GM10847 (cell line): ENCODE data around the gene MRPS18A.

Experiments
- POLR2A ChIP-seq: IDR thresholded peaks from 2 replicates; pipeline ENCODE4 v1.6.1; 2011; ENCODE audit not compliant: insufficient read length; ENCODE audit errors: extremely low read depth

MRPS18A gene

GRCh38 chr6:43707767-43708166 is 20.2 kb upstream of the MRPS18A start:
- TF ChIP-seq POLR2A: no peak

GRCh38 chr6:43707269-43707668 is 19.7 kb upstream of the MRPS18A start:
- TF ChIP-seq POLR2A: no peak

- TF ChIP-seq POLR2A: no peak
These were observed 19.2 kb upstream of the MRPS18A start for GRCh38 chr6:43706788-43707187.

DNA sequence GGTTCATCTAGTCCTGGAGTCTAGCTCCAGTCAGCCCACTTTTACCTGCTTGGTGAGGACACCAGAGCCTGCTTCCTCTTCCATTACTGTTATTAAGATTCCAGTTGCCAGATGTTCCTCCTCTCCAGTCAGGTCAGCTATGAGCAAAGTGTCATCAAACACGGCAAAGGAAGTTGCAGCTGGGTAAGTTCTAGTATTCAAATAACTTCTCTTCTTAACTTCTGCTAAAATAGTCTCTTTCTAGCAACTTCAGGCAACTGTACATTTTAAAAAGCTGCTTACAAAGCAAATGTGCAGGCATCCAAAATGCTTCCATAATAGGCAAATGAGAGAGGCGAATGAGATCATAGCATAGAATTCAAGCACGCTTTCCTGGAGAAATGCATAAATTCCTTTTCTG is 18.4 kb upstream of the MRPS18A start:
- no peak for TF ChIP-seq POLR2A

- TF ChIP-seq POLR2A: no peak
These were observed 16.2 kb upstream of the MRPS18A start for GRCh38 chr6:43703512-43704429.

- no peak for TF ChIP-seq POLR2A
These were observed 15.2 kb upstream of the MRPS18A start for GRCh38 chr6:43702534-43703440.

DNA sequence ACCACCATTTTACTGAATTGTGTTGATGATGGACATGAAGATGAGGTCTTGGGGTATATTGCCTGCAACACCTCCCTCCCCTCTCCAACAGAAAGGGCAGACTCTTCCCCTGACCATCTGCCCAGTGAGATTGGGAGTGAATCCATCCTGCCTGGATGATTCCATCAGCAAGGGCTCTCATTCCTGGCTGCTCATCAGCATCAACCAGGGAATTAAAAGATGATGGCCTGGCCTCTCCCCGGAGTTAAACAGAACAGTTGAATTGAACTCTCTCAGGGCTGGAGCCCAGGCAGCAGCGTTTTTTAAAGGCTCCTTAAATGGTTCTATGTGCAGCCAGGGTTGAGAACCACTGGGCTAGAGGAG is 14.6 kb upstream of the MRPS18A start:
- no peak for TF ChIP-seq POLR2A

GRCh38 chr6:43699564-43700186 is 12.1 kb upstream of the MRPS18A start:
- TF ChIP-seq POLR2A: no peak

- no peak for TF ChIP-seq POLR2A
These were observed 11.2 kb upstream of the MRPS18A start for GRCh38 chr6:43698584-43699349.

DNA sequence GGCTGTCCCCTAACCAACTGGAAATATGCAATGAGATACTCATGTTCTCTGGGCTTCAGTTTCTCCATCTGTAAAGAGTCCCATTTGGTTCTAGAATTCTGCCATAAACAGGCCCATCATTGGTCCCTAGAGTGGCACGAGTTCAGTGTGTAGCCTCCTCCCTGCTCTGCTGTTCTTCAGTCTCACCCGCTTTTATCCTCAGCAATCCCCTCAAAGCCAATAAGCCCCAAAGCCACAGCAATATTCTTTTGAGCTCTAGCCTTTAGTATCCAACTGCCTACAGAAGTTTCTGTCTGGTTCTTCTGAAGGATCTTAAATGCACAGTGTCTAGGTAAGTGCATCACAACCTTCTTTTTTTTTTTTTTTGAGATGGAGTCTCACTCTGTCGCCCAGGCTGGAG is 9.8 kb upstream of the MRPS18A start:
- no peak for TF ChIP-seq POLR2A

DNA sequence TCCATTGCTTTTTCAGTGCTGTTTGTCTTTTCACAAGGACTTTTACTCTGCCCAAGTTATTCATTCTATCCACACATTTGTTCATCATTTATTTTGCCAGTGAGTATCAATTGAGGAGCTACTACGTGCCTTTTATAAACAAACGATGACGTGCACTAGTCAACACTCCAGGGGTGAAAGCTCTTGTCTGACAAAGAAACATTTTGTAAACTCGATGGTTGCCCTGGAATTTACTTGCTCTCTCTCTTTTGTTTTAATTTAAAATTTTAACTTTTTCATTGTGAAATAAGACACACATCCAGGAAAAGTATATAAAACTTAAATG is 8.3 kb upstream of the MRPS18A start:
- no peak for TF ChIP-seq POLR2A

DNA sequence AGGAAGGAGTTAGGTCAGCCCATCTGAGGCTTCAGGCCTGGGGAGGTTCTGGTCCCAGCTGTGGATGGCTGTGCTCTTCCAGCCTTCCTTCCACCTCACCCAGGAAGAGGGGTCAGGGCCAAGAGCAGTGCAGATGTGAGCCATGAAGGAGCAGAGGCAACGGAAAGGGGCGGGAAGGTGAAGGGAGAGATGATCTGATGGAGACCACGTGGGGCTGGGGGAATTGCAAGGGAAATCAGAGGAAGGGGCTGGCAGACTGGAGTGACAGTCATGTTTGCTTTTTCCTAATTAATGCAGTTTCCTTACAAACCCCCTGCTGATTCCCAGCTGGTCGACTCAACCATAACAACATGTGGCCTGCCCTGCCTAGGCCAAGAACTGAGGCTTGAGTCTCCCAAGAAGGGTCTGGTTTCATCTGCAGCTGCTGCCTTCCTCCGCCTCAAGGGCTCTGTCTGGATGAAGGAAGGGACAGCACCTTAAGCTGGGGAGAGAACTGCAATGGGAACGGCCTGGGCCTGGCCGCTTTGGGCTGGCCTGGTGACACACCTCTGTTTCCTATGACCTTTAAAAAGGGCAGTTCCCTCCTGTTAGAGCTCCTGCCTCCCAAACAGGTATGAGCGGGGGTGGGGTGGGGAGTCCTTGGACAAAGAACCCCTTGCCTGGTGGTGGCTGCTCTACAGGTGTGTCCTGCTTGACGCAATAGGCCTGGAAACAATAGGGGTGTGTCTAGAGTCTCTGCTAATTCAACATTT is 7.8 kb upstream of the MRPS18A start:
- no peak for TF ChIP-seq POLR2A

DNA sequence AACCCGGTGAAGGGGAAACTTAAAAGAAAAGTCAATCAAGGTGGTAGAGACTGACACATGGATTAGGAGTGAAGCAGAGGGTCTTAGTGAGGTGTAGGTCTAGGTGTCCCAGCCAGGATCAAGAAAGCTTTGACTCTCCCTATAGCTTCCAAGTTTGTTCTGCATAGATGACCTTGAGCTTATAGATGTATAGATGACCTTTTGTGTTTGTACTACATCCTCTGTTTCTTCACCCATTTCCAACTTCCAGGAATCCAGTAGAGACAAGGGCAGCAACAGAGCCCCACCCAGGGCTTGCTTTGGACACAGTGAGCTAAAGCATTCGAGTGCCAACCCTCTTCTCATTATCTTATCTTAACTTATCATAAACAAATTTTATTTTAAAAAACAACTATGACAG is 1.8 kb upstream of the MRPS18A start:
- no peak for TF ChIP-seq POLR2A

- TF ChIP-seq POLR2A: no peak
These were observed 533 bp downstream of the MRPS18A start for GRCh38 chr6:43687079-43687436.
